NCI-H748 (cell line): ENCODE measurements around the gene INTS7.

Experiments used
- DNase-seq: peaks from one replicate; lab custom pipeline; 2025; ENCODE audit not compliant: unreplicated experiment; lab: John Stamatoyannopoulos, UW

The INTS7 gene

GRCh38 chr1:212035123-212035834 lies at the start of gene INTS7, which contains the start of gene DTL:
TSS of gene INTS7 (minus strand) at chr1:212035557. CDS start at chr1:212035437, 120 bp downstream.
TSS of gene DTL (plus strand) at chr1:212035748. CDS start at chr1:212035891, 143 bp downstream.
- peak; percentile 98 for DNase-seq

- no peak for DNase-seq
Observed at GRCh38 chr1:212082765-212083406, 47.5 kb upstream of the INTS7 start.

GRCh38 chr1:212078826-212079225 lies 43.5 kb upstream of the INTS7 start:
- no peak for DNase-seq

- DNase-seq = no peak
Observed at GRCh38 chr1:212077028-212077427, 41.7 kb upstream of the INTS7 start.

- DNase-seq = no peak
Observed at GRCh38 chr1:212074856-212075255, 39.5 kb upstream of the INTS7 start.

GRCh38 chr1:212074313-212074712 lies 39.0 kb upstream of the INTS7 start:
- DNase-seq = no peak

GRCh38 chr1:212073490-212073889 lies 38.1 kb upstream of the INTS7 start:
- no peak for DNase-seq

GRCh38 chr1:212072047-212072446 lies 36.7 kb upstream of the INTS7 start:
- DNase-seq = no peak

- peak; percentile 13 for DNase-seq
Observed at GRCh38 chr1:212070720-212071302, 35.5 kb upstream of the INTS7 start.

GRCh38 chr1:212067787-212068186 lies 32.4 kb upstream of the INTS7 start:
- DNase-seq = no peak

GRCh38 chr1:212062832-212063438 lies 27.6 kb upstream of the INTS7 start:
- DNase-seq = peak; percentile 39

GRCh38 chr1:212060632-212061472 lies 25.5 kb upstream of the INTS7 start:
- DNase-seq = peak; percentile 0

GRCh38 chr1:212055333-212055732 lies 20.0 kb upstream of the INTS7 start:
- no peak for DNase-seq

- DNase-seq = no peak
Observed at GRCh38 chr1:212053993-212054392, 18.6 kb upstream of the INTS7 start.

- DNase-seq = no peak
Observed at GRCh38 chr1:212045981-212046380, 10.6 kb upstream of the INTS7 start.

- DNase-seq = no peak
Observed at GRCh38 chr1:212044851-212045250, 9.5 kb upstream of the INTS7 start.

GRCh38 chr1:212042436-212042835 lies 7.1 kb upstream of the INTS7 start:
- DNase-seq = no peak

- no peak for DNase-seq
Observed at GRCh38 chr1:212040629-212041412, 5.5 kb upstream of the INTS7 start.

- no peak for DNase-seq
Observed at GRCh38 chr1:212039622-212040021, 4.3 kb upstream of the INTS7 start.

GRCh38 chr1:212037900-212038299 lies 2.5 kb upstream of the INTS7 start:
- no peak for DNase-seq
